DMS53 treated with DMSO at 0.1 percent for 48 hours (cell line): ENCODE measurements around the gene FEN1.

Source experiments
- DNase-seq: peaks from one replicate; lab custom pipeline; 2025; ENCODE audit not compliant: unreplicated experiment; lab: John Stamatoyannopoulos, UW

Gene FEN1

DNA sequence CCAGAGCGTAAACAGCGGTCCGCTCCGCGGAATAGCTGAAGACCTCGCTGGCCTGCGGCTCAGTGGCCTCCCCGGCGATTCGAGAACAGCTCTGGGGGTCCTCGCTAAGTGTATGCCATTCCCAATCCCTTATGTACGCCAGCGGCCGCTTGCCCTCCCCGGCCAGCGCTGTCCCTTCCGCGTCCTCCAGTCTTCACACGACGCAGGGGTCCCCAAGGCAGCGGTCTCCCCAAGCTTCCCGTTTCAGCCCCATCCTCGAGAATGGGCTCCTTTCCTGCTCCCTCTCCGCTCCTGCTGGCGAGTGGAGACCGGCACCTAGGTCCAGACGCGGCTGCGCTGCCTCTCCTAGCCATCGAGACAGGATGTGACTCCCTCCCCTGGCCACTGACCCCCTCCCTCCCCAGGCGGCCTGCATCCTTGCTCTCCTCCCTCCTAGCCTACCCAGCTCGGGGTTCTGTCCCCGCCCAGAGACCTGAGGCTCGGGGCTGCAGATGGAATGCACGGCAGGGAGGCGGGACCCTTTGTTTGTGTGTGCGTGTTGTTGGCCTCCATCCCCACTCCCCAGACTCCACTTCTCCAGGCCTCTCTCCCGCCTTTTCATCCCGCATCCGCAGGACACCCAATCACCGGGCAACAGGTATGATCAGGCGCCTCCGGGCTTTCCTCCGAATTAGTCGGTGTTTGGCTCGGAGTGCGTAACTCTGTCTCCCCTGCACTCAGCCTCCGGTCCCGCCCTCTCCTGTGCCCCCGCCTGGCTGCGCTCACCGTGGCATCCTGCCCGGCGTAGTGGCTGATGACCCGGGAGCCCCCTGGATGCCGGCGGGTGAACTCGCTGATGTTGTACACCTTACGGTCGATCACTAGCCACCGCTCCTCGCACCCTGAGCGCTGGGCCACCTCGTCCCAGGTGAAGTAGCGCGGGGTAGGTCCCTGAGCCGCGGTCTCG lies 23.4 kb downstream of the FEN1 start:
- DNase-seq = peak; percentile 52

DNA sequence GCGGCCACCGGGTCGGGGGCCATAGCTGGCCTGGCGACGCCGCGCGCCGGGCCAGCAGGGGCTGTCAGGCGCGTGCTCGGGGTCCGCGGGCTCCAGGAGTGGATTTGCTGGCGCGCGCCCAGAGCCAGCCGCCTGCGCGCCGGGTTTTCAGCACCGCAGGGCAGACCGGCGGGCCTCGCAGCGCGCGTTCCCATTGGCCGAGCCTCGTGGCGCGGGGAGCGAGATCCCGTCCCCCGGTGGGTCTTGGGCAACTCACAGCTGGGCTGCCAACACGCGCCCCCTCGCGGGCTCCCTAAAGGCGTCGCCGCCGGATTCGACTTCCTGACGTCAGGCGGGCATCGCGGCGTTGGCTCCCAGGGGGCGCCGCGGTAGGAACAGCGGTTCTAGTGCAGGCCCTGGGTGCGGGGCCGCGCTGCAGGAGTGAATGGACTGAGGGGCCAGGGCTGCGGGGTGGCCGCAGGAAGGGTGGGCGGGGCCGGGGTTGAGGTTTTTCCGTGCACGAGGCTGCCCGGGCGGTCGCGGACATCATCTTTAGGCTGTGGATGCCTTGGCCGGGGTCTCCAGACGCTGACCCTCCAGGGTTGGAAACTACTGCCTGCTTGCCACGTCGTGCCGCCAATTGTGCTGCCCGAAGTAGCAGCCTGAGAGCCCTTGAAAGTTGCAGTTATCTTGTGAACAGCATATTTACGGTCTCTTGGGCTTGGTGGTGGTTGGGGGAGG lies 24.2 kb downstream of the FEN1 start, which contains the start of gene FADS1:
Gene FADS1 (minus strand): TSS at position 268 of the 720 bp plus-strand sequence. CDS start 74 bp downstream, at position 194.
- peak; percentile 91 for DNase-seq

DNA sequence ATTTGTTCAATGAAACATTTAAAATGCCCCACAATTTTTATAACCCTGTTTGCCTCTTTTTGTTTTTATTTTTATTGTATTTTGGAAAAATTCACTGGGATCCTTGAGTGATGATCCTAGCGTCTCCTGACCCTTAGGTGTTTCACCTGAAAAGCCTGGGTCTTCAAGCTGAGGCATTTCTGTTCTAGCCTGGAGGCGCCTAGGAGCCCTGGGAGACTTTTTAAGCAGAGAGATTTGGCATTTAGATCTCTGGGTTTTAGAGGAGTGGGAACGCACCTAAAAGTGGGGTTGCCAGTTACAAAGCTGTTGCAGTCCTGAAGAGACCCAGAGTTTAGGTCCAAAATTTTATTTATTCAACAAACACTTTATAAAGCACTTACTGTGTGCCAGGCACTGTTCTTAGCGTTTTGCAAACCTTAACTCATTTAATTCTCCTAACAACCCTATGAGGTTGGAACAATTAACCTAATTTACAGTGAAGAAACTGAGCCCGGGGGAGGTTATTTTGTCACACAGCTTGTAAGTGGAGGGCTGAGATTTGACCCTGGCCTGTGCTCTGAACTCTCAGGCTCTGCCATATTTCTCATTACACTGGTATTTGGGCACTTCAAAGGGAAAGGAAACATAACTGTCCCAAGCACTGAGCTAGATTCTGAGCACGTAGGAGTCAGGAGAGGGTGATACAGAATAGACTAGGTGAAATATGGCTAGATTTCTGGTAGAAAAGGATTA lies 24.9 kb downstream of the FEN1 start:
- no peak for DNase-seq

DNA sequence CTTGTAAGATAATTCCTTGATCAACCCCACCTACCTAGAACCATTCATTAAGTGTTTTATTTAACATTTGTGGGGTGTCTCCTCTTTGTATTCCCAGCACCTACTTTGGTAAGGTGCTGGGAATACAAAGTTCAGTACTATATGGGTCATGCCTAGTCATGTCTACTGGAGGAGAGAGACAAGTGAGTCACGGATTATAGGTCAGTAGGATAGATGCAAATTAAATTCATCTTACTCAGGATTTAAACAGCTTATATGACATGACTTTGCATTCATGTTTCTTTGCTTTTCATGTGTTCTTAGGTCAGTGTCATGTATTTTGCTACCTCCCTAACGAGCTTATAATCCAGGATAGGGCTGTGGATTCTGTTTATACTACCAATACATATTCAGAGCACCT lies 27.5 kb downstream of the FEN1 start:
- no peak for DNase-seq

DNA sequence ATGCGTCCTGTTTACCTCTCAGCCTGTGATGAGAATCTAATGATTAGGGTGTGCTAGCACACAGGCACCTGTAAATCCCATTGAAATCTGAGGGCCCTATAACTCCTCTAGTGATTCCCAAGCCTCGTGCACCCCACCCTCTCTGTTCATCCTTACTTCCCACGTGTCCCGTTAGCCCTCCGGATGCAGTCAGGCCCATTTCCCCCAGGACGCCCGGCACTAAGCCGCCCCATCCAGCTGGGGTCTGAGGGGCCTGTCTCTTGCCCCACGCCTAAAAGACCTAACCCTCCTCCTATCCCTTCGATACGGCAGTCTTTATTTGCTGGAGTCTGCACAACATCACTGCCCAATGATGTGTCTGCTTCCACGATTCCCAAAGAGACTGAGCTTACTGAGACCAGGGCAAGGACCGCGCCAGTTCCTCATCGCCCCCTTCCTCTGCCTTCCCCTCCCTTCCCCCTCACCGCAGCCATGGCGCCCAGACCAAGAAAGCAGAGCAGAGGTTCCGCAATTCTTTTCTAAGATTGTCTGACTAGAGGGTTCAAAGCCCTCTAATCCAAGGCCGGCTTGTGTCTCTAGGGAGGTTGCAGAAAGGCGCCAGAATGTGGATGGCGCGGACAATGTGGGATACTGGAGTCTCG lies 34.3 kb downstream of the FEN1 start:
- no peak for DNase-seq

DNA sequence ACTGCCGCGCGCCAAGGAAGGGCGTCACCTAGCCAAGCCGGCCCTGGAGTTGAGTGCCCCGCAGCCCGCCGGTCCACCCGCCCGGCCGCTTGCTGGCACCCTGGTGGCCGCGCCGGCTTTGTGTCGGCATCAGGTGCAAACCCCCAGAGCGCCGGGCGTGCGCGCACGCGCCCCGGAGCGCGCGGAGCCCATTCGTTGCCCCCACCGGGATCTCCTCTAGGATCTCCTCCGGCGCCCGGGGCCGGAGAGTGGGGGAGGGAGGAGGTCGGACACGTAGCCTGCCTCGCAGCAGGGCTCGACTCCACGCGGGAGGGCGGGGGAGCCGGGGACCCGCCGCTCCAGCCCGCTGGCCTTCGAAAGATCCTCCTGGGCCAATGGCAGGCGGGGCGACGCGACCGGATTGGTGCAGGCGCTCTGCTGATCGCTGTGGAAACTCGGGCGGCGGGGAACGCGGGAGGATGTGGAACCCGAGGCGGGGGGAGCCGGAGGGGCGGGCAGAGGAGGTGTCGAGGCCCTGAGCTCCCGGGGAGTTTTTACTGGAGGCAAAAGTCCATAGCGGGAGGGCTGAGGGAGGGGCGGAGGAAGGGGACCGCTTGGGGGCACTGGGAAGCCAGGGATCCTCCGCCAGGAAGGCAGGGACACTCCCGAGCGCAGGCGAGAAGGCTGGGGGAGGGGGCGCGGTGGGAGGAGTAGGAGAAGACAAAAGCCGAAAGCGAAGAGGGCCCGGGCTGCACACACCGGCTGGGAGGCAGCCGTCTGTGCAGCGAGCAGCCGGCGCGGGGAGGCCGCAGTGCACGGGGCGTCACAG lies 35.1 kb downstream of the FEN1 start, which contains the start of gene FADS2:
Gene FADS2 (plus strand): TSS at position 730 of the 808 bp plus-strand sequence. CDS start 91 bp downstream, outside the sequence.
- peak; percentile 81 for DNase-seq

DNA sequence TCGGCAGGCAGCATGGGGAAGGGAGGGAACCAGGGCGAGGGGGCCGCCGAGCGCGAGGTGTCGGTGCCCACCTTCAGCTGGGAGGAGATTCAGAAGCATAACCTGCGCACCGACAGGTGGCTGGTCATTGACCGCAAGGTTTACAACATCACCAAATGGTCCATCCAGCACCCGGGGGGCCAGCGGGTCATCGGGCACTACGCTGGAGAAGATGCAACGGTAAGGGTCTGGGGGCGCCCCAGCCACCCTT lies 35.6 kb downstream of the FEN1 start:
- DNase-seq = no peak

DNA sequence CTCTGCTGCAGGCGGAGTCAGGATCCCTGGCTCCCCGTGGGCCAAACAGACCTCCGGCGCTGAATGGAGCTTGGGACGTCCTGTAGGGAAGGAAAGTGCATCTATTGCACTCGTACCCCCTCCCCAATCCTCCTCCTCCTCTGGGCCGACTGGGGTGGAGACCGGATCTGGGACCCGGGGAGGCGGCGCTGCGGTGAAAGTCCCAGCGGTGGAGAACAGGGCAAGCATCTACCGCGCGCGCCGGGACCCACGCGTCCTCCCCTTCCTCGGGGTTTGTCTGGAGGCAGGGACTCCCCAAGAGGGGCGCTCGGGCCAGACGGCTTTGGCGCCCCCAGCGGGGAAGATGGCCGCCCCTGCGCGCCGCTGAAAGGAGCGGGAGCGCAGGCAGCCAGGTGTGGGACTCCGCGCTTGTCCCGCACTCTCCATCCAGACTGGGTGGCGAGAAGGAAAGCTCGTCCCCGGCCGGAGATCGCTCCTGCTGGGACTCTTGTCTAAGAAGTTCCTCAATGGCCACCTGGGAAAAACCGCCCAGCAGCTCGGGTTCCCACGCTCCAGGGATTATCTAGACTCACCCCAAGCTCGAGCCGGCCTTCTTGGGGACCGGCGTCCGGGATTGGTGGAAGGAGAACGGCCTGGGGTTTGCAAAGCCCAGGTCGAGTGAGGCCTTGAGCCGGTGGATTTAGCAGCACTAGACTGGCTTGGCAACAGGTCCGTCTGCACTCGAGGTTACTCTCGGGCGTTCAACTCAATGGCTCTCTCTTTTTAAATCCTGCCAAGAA lies 36.1 kb downstream of the FEN1 start:
- DNase-seq = peak; percentile 9

DNA sequence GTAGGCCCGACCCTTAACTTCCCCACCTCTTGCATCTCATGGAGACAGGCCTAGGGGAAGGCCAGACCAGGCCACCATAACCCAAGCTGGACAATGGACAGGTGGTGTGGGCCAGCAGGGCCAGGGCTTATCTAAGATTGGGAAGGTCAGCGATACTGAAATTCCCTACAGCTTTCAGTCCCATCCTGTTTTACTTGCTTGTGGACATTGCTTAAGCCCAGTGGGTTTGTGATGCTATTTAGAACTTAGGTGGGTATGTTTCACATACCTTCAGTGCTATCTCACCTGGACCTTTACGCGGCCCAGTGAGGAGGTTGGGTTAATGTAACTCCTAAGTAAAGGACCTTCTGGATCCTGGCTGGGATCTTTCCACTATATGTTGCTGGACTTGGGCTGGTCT lies 37.1 kb downstream of the FEN1 start:
- no peak for DNase-seq

DNA sequence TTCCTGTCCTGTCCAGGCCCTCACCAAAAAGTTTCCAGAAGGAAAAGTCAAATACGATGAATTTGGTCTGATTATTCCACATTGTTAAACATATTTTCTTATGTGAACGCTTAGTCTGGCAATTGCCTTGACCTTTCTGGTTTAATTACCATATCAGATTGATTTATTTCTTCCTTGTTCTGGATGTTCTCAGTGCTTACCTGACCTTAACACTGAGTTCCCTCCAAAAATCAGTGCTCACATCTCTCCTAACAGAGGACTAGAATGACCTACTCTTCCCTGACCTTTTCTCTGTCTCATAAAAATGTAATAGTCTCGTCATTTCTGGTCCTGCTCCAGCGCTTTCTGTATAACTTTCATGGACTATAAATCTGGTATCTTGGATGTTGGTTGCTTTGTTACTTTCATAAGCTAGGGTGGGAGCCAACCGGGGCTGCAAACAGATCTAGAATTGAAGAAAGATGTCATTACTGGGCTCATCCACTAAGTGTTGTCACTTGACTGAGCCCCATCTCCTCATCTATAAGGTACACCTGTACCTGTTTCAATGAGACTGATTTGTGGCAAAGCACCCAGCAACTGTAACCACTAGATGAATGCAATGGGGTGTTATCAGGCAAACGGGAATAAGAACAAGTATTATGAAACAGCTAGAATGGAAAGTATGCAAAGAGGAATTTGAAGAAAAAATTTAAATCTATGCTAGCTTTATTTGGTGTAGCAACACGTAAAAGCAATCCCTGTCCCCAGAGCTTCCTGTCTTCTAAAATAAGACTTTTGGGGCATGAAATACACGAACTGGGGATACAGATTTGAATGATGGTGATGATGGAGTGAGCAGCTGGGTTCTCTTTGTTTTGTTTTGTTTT lies 37.8 kb downstream of the FEN1 start:
- DNase-seq = no peak

DNA sequence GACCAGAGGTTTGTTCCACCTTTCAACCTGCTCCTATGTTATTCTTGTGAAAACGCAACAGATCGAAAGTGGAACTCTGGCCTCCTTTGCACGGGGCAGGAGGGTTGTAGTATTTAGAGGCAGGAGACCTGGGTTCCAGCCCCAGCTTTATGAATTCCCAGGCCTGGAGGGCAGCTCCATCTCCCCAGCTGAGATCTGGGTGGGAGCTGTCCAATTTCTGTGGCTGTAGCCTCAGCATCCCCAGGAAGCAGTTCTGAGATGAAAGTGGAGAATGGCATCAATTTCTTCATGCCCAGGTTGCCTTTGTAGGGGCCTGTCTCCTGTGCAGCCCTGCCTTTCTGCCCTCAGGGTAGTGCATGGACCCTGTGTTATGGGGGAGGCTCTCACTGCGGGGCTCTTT lies 39.5 kb downstream of the FEN1 start:
- no peak for DNase-seq

DNA sequence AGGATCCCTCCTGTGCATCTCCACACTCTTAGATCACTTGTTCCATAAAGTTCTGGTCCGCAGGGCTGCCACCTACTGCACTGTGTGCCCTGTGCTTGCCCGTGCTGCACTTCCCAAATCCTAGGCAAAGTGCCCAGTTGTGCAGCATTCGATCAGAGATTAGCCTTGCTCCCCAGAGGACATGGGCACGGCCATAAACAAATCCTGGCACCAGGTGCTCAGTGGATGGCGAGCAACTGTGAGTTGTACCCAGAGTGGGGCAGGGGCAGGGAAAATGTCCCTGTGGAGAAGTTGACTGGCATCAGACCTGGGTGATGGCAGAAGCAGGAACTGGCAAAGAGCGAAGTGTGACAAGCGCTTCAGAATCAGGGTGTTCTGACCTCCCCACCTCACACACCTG lies 40.0 kb downstream of the FEN1 start:
- DNase-seq = no peak

DNA sequence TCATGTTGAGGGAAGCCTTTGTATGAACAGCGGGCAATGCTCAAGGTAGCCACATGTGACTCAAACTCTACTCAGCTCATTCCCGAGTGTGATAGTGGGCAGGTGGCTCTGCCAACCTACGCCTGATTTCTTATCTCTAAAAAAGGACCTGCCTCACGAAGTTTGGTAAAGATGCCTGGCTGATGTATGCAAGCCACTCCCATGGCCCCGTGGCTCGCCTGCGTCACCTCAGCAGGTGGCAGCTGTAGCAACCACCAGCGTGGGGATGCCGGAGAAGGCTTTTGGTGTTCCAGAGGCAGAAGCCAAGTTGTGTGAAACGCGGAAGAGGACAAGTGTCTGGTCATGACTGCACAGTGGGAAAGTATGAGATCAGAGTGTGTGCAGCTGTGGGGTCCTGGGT lies 40.8 kb downstream of the FEN1 start:
- DNase-seq = no peak

DNA sequence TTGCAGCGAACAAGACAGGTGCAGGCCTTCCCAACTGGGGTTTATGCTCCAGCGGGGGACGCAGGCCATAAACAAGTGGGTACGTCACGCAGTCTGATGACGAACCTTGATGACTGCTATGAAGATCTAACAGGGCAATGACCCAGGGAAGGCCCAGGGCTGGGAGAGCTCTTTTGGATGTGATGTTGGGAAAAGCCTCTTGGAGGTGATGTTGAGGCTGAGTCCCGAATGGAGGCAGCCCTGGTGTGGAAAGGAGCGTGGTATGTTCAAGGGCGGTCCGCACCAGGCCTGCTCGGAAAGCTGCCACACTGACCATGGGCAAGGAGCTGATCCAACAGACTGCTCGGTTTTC lies 41.2 kb downstream of the FEN1 start:
- DNase-seq = no peak

DNA sequence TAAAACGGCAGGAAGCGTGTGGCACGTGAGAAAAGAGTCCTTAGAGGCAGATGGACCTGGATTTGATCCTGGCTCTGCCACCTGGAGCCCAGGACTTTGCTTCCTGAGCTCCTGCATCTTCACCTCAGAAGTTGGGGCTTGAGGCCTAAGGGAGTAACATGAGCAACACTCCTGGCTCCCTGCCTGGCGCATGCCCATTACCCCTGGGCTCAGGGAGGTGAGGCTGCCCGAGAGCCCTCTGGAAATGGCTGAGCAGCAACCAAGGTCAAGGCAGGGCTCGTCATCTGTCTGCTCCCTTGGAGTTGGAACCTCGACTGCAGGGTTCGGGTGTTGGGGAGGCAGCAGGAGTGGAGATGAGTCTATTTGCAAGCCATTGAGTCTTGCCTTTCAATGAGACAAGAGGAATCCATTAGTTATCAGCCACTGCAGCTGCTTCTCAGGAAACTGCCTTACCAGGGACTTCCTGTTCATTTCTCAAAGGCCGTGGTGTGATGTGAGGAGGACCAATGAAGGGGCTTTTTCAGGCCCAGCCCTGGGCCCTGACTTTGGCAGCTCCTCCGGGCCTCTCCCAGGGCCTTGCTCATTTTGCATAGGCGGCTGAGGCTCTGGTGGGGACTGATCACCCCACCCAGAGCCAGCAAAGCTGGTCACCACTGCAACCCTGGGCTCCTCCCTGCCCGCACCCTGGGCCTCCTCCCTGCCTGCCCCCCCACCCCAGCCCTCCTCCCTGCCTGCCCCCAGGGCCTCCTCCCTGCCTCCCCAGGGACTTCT lies 41.8 kb downstream of the FEN1 start:
- DNase-seq = no peak

DNA sequence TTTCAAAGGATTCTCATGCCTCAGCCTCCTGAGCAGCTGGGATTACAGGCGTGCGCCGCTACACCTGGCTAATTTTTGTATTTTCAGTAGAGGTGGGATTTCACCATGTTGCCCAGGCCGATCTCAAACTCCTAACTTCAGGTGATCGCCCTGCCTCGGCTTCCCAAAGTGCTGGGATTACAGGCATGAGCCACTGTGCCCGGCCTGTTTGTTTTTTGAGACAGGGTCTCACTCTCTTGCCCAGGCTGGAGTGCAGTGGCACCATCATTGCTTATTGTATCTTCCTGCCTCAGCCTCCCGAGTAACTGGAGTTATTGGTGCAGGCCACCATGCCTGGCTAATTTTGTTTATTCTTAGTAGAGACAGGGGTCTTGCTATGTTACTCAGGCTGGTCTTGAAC lies 43.5 kb downstream of the FEN1 start:
- no peak for DNase-seq

DNA sequence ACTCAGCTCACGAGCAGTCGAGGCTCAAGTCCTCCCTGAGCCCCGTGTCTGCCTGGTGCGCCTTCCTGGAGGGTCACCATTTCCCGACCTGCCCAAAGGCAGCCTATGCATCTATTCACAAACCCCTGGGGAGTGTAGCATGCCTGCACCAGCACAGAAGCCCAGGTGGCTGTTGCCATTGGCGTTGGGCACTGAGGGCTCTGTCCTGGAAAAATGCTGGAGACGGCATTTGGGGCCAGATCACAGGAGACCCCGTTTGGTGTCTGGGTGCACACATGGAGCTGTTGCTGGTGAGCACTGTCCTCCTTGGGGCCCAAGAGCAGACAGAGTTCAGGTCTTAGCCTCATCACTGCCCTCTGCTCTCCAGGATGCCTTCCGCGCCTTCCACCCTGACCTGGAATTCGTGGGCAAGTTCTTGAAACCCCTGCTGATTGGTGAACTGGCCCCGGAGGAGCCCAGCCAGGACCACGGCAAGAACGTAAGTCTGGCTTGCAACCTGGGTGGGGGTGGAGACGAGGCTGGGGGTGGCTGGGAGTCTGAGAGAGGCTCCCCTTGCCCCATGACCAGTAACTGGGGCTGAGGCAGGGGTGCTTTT lies 44.8 kb downstream of the FEN1 start:
- no peak for DNase-seq

DNA sequence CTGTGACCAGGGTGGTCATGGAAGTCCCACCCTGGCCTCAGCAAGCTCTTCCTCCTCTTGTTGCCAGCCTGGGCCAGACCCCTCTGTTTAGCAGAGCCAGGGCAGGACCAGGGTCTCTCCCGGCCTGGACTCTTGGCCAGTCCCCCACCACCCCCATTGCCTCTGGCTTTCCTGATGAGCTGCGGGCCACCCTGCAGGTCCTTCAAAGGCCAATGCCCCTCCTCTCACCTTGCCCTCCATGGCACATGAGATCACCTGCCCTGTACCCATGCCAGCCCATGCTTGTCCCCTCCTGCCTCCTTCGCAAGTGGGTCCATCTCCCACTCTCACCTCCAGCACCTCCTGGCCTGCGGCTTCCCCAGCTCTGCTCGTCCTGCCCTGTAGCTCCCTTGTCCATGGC lies 45.8 kb downstream of the FEN1 start:
- DNase-seq = no peak
